HCT116 (cell line): ENCODE results near the gene EXOSC9. TPM values are rescaled to one million over a fixed set of nuclear protein-coding genes. Genes with fewer than 3 reads are reported as not detected.

Experiments used
- ATAC-seq: fragments of 200-7000 bp; cut with Tn5 transposase; 2 replicates; pipeline ENCODE4 v1.9.1; 2020; ENCODE audit warnings: mild to moderate bottlenecking, moderate library complexity
- BruUV-seq: library from RNA; stranded (reverse); fragments of 400-500 nt; replicated peaks from 2 replicates; lab custom pipeline; 2021; lab: Mats Ljungman, UMichigan
- CTCF ChIA-PET: fragments of 300-600 bp; sonication (Branson Sonifier 250); formaldehyde crosslinking; loops from one replicate; lab custom pipeline; 2021; ENCODE audit warnings: antibody characterized with exemption; lab: Charles Lee
- POLR2A ChIA-PET: fragments of 300-600, 350-600 bp; sonication (Branson Sonifier 250); formaldehyde crosslinking; loops from one replicate; lab custom pipeline; 2021; ENCODE audit warnings: antibody characterized with exemption; lab: Charles Lee
- RAD21 ChIA-PET, 2 experiments: fragments of 300-600 bp; sonication (Branson Sonifier 250); formaldehyde crosslinking; loops; one replicate each; lab custom pipeline; 2023; ENCODE audit warnings: low total read pairs in 2 of 2; ENCODE audit not compliant: uncharacterized antibody in 2 of 2, unreplicated experiment in 2 of 2, low non-redundant PET in 1 of 2; lab: Charles Lee
- DNase-seq: peaks from one replicate; pipeline ENCODE4 v3.0.0-alpha.2; 2010; ENCODE audit warnings: low read depth, low spot score
- H2AFZ ChIP-seq: fragments of 200-600 bp; shearing (Covaris generic), sonication (generic); 2 replicates; pipeline ENCODE4 v1.6.1; 2017; ENCODE audit warnings: low read depth, mixed run types, mixed read lengths, antibody characterized with exemption, low read length; ENCODE audit not compliant: poor library complexity, severe bottlenecking
- H3K27ac ChIP-seq: 2 replicates; pipeline ENCODE4 v1.5.1; 2012; ENCODE audit warnings: low read depth, low read length
- H3K27me3 ChIP-seq: fragments of 200-600 bp; sonication (generic); 2 replicates; pipeline ENCODE4 v1.6.1; 2016; ENCODE audit warnings: mixed run types, low read length, mixed read lengths; ENCODE audit not compliant: insufficient read depth
- H3K36me3 ChIP-seq, 2 experiments: fragments of 200-500 bp in 1 of 2; fragments of 200-600 bp in 1 of 2; sonication (Bioruptor generic) in 1 of 2; sonication (generic) in 1 of 2; 2 replicates each; pipeline versions ENCODE4 v1.5.1 to v1.6.1; 2014 to 2016; ENCODE audit warnings: low read length in 2 of 2, inconsistent platforms in 1 of 2, mixed read lengths in 1 of 2, mixed run types in 1 of 2; ENCODE audit not compliant: insufficient read depth in 2 of 2, control insufficient read depth in 1 of 2
- H3K4me1 ChIP-seq, 2 experiments: fragments of 200-600 bp in 1 of 2; sonication (generic) in 1 of 2; 2 replicates each; pipeline versions ENCODE4 v1.5.1 to v1.6.1; 2012 to 2017; ENCODE audit warnings: low read length in 2 of 2, inconsistent platforms in 1 of 2, mild to moderate bottlenecking in 1 of 2, mixed read lengths in 1 of 2, mixed run types in 1 of 2, moderate library complexity in 1 of 2; ENCODE audit not compliant: insufficient read depth in 2 of 2, control insufficient read depth in 1 of 2
- H3K4me2 ChIP-seq: fragments of 200-600 bp; sonication (generic); 2 replicates; pipeline ENCODE4 v1.6.1; 2017; ENCODE audit warnings: mixed run types, low read length, mixed read lengths
- H3K4me3 ChIP-seq, 2 experiments: fragments of 200-600 bp in 1 of 2; sonication (generic) in 1 of 2; replicated peaks in 1 of 2; 2 replicates each; pipeline ENCODE4 v1.5.1; 2011 to 2016; ENCODE audit warnings: low read length in 2 of 2, control low read depth in 1 of 2, low read depth in 1 of 2, mild to moderate bottlenecking in 1 of 2, mixed read lengths in 1 of 2, mixed run types in 1 of 2
- H3K79me2 ChIP-seq: fragments of 200-600 bp; sonication (generic); 2 replicates; pipeline ENCODE4 v1.6.1; 2017; ENCODE audit warnings: mild to moderate bottlenecking, mixed run types, low read length, moderate library complexity, mixed read lengths; ENCODE audit not compliant: insufficient read depth
- H3K9ac ChIP-seq: fragments of 200-600 bp; sonication (generic); 2 replicates; pipeline ENCODE4 v1.6.1; 2016; ENCODE audit warnings: low read length, mixed read lengths
- H3K9me2 ChIP-seq: fragments of 200-600 bp; sonication (generic), shearing (Covaris generic); 2 replicates; pipeline ENCODE4 v1.6.1; 2017; ENCODE audit warnings: mixed run types, mild to moderate bottlenecking, moderate library complexity; ENCODE audit not compliant: insufficient read depth
- H3K9me3 ChIP-seq, 2 experiments: fragments of 200-500 bp in 1 of 2; fragments of 200-600 bp in 1 of 2; sonication (Bioruptor generic) in 1 of 2; sonication (generic) in 1 of 2; 2 replicates each; pipeline ENCODE4 v1.6.1; 2014 to 2017; ENCODE audit warnings: low read length in 2 of 2, mixed read lengths in 2 of 2, inconsistent platforms in 1 of 2, low read depth in 1 of 2, mild to moderate bottlenecking in 1 of 2, mixed run types in 1 of 2, moderate library complexity in 1 of 2; ENCODE audit not compliant: control insufficient read depth in 1 of 2, insufficient read depth in 1 of 2
- H4K20me1 ChIP-seq: fragments of 200-600 bp; sonication (generic), shearing (Covaris generic); 2 replicates; pipeline ENCODE4 v1.6.1; 2017; ENCODE audit warnings: mixed run types, mild to moderate bottlenecking, moderate library complexity; ENCODE audit not compliant: insufficient read depth
- ATF3 ChIP-seq: IDR thresholded peaks from 2 replicates; pipeline ENCODE4 v1.6.1; 2012
- CEBPB ChIP-seq: IDR thresholded peaks from 2 replicates; pipeline ENCODE4 v1.6.1; 2012; ENCODE audit warnings: low read depth
- EGR1 ChIP-seq: IDR thresholded peaks from 2 replicates; pipeline ENCODE4 v1.6.1; 2012; ENCODE audit warnings: low read depth
- ELF1 ChIP-seq: IDR thresholded peaks from 2 replicates; pipeline ENCODE4 v1.6.1; 2012; ENCODE audit warnings: low read depth, borderline replicate concordance
- EZH2 ChIP-seq: fragments of 200-600 bp; sonication (generic); IDR thresholded peaks from 2 replicates; pipeline ENCODE4 v1.6.1; 2017; ENCODE audit warnings: antibody characterized with exemption, mixed run types
- EZH2phosphoT487 ChIP-seq: fragments of 200-600 bp; IDR thresholded peaks from 2 replicates; pipeline ENCODE4 v1.6.1; 2018; ENCODE audit warnings: antibody characterized with exemption, borderline replicate concordance
- JUND ChIP-seq: IDR thresholded peaks from 2 replicates; pipeline ENCODE4 v1.6.1; 2012
- POLR2AphosphoS5 ChIP-seq: IDR thresholded peaks from 2 replicates; pipeline ENCODE4 v1.6.1; 2011; ENCODE audit warnings: mild to moderate bottlenecking, low read depth, low read length, moderate library complexity
- SRF ChIP-seq: IDR thresholded peaks from 2 replicates; pipeline ENCODE4 v1.6.1; 2012; ENCODE audit warnings: low read depth
- ZBTB33 ChIP-seq: IDR thresholded peaks from 2 replicates; pipeline ENCODE4 v1.6.1; 2011; ENCODE audit warnings: mild to moderate bottlenecking, low read length, moderate library complexity; ENCODE audit not compliant: insufficient replicate concordance; ENCODE audit errors: extremely low read depth
- intact Hi-C: fragments of 100-400 bp; cut with micrococcal nuclease; formaldehyde crosslinking; loops from 2 replicates; pipeline ENCODE4 v1.10.0; 2022
- total RNA-seq: library from RNA; stranded (reverse); gene quantifications from one replicate; pipeline ENCODE4 v1.2.1, GENCODE V29; 2021; ENCODE audit not compliant: unreplicated experiment
- TF ChIP-seq, protein P1 (sequence below): IDR thresholded peaks from 2 replicates; pipeline ENCODE4 v1.6.1; 2012

EXOSC9 gene
- total RNA-seq, 1 experiment from 2014 or later = 58.6 TPM

DNA sequence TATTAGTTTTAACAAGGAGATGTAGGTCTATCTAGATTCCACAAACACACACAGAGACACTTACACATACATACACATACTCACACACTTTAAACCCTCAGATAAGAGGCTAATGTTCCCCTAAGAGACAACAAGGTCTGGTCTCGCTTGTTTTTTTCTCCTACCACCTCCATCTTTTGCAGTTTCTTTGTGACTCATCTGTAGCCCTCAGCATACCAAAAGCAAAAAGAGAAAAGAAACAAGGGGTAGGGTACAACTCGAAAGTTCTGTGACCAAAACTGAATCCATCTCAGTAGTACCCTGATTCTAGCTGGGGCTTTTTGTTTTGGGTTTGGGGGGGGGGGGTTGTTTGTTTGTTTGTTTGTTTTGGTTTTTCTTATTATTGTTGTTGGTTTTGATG, 12.2 kb upstream of the EXOSC9 start:
- Histone ChIP-seq H3K36me3 (no peaks in the 10 kb centered on the region), H3K9ac (no peak overlapping the region), H3K27me3 (no peaks in the 10 kb centered on the region), H3K4me1 (no peaks in the 10 kb centered on the region), H4K20me1 (no peaks in the 10 kb centered on the region), H3K9me2 (no peaks in the 10 kb centered on the region), H3K79me2 (no peaks in the 10 kb centered on the region), H3K27ac (no peak overlapping the region), H2AFZ (no peak overlapping the region), H3K4me3 (no peak overlapping the region), H3K9me3 (no peaks in the 10 kb centered on the region), H3K4me2 (no peak overlapping the region)
- TF ChIP-seq ATF3 (no peak), EZH2 (no peak), SRF (no peak), CEBPB (no peak), ZBTB33 (no peak), ELF1 (no peak)
- TF ChIP-seq, protein P1, sequence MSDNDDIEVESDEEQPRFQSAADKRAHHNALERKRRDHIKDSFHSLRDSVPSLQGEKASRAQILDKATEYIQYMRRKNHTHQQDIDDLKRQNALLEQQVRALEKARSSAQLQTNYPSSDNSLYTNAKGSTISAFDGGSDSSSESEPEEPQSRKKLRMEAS = no peak
- CTCF ChIA-PET = no interaction called here
- RAD21 ChIA-PET = no interaction called here
- POLR2A ChIA-PET = no interaction called here
- DNase-seq = no peak
- ATAC-seq = no peak
- BruUV-seq = no TSS peak
- intact Hi-C loops = no loop called here

- RAD21 ChIA-PET = no interaction called here
- ATAC-seq (no peak), DNase-seq (no peak)
- no peak overlapping the region for H3K4me3 ChIP-seq
- H3K27ac ChIP-seq = no peak overlapping the region
- no peaks in the 10 kb centered on the region for H3K79me2 ChIP-seq
- H3K4me1 ChIP-seq = no peaks in the 10 kb centered on the region
- CTCF ChIA-PET = no interaction called here
- BruUV-seq = no TSS peak
- no peak overlapping the region for H2AFZ ChIP-seq
- no peaks in the 10 kb centered on the region for H3K36me3 ChIP-seq
- POLR2A ChIA-PET = no interaction called here
- no peaks in the 10 kb centered on the region for H4K20me1 ChIP-seq
- no peak overlapping the region for H3K9ac ChIP-seq
- H3K9me3 ChIP-seq = no peaks in the 10 kb centered on the region
- TF ChIP-seq POLR2AphosphoS5 (no peak), JUND (no peak), ZBTB33 (no peak), EZH2 (no peak), EZH2phosphoT487 (no peak), EGR1 (no peak)
- TF ChIP-seq, protein P1 = no peak
- no peaks in the 10 kb centered on the region for H3K9me2 ChIP-seq
- H3K4me2 ChIP-seq = no peak overlapping the region
- H3K27me3 ChIP-seq = no peaks in the 10 kb centered on the region
- intact Hi-C loops = no loop called here
Observed at GRCh38 chr4:121789455-121789854, 11.7 kb upstream of the EXOSC9 start.
